Stomach (tissue), 4 donors: ENCODE results near the gene TCTN1.
"Not testable (repeated sequence)": the region's sequence is repeated elsewhere in the genome, so short reads cannot be mapped to it uniquely, and the experiment has no call there.

Source experiments
- CTCF ChIP-seq, 7 experiments: fragments of 450-650 bp in 4 of 7; fragments of 200-600 bp in 3 of 7; sonication (generic) in 3 of 7; IDR thresholded peaks; one replicate each; pipeline ENCODE4 v1.5.1; 2016 to 2019; ENCODE audit warnings: antibody characterized with exemption in 7 of 7, control low read depth in 2 of 7, mild to moderate bottlenecking in 1 of 7
- POLR2A ChIP-seq, 4 donors: fragments of 450-650 bp; IDR thresholded peaks; one replicate each; pipeline ENCODE4 v1.6.1; 2016; ENCODE audit warnings: antibody characterized with exemption in 4 of 4, control low read depth in 2 of 4, mild to moderate bottlenecking in 1 of 4, moderate library complexity in 1 of 4

DNA sequence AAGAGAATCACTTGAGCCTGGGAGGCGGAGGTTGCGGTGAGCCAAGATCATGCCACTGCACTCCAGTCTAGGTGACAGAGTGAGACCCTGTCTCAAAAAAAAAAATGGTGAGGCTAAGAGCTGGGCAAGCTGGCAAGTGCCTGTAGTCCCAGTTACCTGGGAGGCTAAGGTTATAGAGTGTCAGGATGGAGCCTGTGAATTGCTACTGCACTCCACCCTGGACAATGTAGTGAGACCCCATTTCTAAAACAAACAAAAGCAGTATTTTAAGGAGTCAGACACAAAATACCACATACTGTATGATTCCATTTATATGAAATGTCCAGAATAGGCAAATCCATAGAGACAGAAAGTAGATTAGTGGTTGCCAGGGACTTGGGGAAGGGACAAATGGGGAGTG is 26.8 kb upstream of the TCTN1 start:
- TF ChIP-seq CTCF, POLR2A (IDR thresholded peaks at IDR 0.05): not testable (repeated sequence)
